SW 1271 (cell line): Measurements from ENCODE around the gene CTNNA1.

ENCODE experiments used
- DNase-seq, 2 experiments: peaks; one replicate each; lab custom pipeline; 2025; lab: John Stamatoyannopoulos, UW

CTNNA1 gene

DNA sequence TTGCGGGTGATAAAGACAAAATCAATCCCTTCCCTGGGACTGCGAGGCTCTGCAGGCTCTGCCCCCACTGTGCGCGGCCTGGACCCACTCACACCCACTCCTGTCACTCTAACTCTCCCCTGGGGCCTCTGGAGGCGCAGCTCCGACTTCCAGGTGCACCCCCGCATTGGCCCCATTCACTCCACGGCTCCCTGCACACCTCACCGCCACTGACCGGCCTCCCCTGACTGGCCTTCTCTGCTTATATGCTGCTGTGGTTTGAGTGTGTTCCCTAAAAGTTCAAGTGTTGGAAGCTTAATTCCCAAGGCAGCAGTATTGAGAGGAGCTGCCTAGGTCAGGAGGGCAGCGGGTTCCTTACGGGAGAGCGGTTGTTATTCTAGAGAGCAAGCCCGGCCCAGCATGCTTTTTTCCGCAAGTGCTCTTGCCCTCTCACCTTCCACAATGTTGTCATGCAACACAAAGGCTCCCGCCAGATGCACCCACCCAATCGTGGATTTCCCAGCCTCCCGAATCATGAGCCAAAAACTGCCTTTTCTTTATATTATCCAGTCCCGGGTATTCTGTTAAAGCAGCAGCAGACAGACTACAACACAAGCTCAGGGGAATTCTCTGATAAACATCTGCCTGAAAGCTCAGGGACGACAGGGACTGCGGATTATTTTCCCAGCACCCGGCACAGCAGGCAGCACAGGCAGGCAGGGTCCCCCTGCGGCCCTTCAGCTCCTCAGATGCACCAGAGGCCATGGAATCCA, 195.4 kb downstream of the CTNNA1 start:
- no peak for DNase-seq

DNA sequence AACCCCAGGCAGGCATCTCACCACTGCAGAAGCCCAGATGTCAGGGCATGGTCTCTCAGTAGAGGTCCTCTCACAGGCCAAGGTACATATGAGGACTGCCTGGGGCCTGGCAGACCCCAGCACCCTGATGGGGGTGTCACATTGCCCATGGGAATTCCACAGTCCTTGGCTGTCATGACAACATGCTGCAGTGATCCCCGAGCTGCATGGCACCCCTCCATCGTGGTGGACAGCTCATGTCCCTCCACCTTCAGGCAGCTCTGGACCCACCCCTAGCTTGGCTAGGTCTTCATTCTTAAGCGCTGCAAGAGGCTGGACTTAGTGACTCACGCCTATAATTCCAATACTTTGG, 196.0 kb downstream of the CTNNA1 start:
- no peak for DNase-seq

DNA sequence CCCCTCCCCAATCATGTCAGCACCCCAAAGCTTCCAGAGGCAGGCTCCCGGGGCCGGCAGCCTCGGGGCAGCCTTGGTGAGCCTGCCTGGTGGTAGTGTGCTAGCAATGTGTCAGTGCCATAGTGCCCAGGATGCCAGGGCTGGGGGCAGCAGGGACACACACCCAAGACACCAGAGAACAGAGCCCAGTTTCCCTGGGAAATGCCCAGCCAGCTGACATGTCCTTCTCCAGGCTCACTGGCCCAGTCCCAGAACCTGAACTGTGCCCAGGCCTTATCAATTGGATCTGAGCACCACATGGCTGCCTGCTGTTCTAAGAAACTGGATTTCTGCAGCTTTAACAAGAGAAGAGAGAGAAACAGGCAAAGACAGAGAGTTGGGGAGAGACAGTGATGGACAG, 196.8 kb downstream of the CTNNA1 start:
- no peak for DNase-seq

DNA sequence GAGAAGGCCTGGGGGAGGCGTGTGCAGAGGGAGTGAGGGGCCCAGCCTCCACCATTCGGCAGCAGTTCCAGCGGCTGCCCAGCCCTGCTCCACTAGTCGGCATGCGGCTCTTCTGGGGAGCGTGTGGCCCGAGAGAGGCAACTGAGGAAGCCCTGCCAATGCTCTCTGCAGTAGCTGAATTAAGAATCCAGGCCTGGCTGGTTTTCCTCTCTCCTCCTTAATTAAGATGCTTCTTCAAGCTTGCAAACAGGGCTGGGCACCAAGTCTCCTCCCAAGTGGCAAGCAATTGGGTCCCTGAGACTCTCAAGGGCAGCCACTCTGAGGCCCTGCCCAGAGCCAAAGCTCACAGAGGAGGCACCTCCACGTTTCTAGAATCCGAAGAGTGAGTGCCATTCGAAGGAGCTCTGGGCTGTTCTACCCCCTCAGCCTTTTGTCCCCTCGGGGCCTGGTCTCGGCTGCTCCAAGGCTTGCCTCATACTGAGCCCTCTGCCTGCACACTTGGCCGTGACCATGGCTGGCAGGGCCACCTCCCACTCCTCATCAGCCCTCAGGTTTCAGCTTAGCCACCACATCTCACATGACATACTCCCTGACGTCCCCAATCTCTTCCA, 197.3 kb downstream of the CTNNA1 start:
- no peak for DNase-seq

DNA sequence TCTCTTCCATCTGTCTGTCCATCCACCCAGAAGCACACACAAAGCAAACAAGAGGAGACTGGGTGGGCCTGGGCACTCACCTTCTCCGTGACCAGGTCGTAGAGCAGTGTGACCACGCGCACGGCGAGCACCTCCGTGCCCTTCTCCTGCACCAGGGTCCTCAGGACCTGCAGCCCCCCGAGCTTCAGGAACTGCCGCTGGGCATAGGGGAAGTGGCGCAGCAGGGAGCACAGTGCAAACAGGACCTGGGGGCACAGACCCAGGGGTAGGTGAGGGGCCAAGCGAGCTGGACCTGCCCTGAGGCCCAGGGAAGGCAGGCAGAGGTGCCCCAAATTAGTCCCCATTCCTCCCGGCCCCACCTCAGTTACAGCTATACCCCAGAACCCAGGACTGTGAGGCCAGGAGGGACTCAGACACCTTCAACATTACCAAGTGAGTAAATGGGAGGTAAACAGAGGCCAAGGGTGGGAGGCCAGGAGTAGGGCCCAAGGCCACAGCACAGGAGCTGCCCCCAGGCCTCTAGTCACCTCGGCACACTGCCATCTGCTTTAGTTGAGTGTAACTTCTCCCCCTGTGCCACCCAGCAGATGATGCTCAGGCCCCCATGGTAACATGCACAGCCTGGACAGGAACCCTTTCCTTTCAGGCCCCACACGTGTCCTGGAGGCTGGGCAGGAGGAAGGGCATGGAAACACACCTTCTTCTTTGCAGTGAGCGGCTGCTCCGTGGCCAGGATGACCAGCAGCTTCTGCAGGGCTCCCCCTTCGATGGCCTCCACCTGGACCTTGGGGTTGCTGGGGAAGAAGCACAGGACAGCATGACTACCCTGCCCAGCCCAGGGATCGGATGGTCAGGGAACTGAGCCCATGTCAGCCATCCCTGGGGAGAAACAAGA, 198.1 kb downstream of the CTNNA1 start:
- no peak for DNase-seq

DNA sequence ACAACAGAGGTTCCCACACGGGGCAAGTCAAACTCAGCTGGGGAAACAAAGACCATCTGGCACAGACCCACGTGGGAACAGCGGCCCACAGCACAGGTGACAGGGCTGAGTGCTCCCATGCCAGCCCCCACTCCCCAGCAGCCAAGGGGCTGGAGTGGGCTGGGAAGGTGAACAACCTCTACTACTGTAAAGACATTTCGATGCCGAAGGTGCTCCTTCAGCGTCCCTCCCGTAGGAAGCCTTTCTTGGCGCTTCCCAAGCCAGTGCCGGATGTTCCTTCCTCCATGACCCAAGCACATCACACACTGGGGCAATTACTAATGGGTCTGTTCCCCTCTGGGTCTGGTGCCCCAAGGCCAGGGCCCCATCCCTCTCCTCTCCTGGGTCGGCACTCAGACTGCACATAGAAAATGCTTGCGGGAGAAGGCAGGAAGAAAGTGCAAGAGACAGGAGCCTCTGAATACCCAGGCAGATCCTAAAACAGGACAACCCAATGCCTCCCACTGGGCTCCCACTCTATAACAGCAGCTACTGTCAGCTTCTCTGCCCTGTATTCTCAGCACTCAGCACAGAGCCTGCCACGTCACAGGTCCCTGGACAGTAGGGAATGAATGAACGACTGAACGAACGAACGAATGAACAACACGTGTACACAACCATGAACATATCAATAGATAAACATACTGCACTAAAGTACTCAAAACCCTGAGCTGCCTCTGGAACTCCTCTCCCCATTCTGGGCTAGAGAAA, 198.9 kb downstream of the CTNNA1 start:
- DNase-seq = no peak

DNA sequence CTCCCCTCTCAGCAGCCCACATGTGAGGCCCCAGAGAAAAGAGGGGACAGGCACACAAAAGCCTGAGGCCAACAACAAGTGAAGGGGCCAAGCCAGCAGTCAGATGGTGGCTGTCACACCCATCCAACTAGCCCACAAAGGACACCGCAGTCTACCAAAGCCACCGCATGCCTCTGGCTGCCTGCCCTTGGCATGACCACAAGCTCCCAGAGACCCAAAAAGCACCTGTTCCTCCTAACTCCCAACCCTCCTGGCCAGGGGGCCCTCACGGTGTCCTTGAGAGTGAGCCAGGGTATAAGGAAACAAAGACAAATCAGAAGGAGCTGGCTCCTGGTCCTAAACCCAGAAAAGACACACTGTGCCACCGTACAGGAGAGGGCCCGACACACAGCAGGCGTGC, 199.7 kb downstream of the CTNNA1 start:
- no peak for DNase-seq

DNA sequence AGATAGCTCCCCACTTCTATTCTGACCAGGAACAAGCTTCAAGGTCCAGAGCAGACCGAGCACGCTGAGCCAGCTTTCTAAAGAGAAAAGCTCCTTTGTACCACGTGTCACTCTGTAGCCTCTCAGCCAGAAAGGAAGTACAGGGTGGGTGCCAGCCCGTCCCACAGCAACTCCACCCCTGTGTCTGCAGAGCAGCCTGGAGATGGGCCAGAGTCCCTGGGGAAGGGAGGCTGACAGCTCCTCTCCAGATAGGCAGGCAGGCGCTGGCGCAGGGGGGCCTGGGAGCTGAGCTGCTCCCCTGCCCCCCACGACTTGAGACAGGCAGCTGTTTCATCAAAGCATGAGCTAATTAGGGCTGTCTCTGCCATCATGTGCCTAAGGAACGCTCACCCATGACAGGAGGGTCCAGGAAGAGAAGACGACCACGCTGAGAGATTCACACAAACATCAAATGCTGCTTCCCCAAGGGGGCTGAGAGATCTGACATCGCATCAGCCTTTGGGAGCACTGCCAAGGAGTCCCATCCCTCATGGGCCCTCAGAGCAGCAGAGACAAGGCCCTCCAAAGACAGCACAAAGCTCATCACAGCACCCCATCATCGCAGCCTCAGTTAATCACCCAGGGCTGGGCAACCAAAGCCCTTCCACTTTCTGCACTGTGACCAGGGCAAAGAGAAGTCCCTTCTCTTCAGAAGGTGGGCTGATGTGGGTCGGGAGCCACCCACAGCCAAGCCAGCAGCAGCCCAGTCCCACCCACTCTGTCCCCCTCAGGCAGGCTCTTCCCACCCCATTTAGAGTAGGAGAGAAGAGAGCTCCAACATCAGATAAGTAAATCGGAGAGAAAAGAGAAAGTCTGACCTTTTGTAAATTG, 200.4 kb downstream of the CTNNA1 start:
- DNase-seq = no peak

DNA sequence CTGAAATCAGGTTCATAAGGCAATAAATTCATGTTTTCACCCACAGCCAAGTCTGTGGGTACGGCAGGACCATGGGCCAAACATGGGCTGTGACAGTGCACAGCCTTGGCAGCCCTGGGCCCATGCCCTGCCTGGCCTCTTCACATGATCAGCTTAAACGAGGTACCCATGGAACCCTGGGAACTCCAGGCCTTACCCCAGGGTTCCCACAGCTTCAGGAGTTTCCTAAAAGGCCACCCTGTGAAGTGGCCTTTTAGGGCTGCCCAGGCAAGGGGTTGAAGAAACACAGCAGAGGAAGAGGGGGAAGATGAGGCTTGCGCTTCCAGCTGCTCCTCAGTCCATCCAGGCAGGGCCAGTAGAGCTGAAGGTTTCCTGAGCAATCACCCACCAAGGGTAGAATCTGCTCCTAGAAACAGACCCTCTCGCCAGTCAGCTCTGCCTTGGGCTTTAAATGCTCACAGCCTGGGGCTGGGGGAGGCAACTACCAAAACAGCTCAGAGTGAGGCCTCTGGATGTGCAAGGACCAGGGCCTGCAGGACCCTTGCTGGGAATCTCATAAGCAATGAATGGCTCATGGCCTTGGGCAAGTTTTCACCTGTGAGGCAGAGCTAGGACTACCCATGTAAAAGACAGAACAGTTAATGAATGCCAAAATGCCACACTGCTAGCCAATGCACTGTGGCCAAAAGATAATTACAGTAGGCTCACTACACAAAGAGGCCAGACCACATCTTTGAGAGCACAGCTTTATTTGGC, 201.2 kb downstream of the CTNNA1 start:
- no peak for DNase-seq

DNA sequence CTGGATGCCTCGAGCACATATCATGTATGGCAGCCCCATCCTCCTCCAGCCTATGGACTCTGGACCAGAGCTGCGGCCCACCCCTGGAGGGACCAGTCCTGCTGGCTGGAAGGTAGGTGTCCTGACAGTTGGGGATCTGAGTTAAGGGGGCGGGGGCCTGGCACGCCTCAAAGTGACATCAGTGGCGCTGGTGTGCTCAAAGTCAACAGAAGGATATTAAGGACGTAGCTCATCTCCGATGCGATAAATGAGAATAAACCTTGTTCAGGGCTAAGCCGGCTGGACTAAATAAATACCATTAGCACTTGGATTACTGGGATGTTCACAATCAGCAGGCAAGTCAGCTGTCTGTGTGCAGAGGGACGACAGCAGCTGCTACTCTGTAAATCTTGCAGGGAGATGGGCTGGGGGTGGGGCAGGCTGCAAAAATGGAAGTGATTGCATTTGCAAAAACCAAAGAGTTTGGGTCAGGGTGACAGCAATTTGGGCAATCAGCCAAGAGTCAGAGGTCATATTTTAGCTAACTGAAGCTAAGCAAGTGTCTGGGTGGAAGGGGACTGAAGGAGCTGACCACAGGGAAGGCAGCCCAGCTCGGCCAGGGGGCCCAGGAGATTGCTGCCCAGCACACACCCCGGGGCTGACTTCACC, 201.9 kb downstream of the CTNNA1 start:
- no peak for DNase-seq

DNA sequence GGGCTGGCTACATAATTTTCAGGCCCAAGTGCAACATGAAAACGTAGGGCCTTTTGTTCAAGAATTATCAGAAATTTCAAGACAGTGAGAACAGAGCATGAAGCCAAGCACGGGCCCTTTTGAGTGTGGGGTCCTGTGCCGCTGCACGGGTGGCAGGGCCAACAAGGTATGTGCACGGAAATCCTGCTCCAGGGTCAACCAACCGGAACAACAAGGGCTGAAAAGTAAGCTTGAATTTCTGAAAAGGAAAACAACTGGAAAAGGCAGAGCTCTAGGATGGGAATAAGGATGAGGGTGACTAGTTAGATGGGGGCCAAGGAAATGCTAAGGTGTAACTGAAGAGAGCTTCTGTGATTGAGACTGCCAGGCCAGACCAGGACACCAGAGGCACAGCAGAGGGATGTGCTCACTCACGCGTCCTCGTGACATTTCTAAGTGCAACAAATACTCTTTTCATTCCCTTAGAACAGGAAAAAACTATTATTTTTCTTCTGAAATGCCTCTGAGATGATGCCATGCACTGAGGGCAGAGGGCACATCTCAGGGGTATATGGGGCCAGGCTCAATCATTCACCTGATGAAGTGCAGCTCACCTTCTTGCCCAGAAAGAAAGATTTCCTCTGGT, 202.6 kb downstream of the CTNNA1 start:
- DNase-seq = no peak

DNA sequence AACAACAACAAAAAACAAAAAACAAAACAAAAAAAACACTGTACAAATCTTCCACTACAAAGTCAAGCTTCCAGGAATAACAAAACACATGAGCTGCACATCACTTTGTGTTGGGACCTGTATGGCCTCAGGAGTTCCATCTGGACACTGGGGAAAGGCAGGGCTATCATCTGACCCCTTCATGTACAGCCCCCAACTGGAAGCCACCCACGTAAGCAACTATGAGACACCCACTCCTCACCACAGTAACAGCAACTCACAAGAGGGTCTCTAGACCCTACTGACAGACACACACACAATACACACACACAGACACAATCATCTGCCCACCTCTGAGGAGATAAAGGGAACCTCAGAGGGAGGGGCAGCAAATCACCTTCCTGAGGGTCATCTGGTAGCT, 203.6 kb downstream of the CTNNA1 start:
- DNase-seq = no peak

DNA sequence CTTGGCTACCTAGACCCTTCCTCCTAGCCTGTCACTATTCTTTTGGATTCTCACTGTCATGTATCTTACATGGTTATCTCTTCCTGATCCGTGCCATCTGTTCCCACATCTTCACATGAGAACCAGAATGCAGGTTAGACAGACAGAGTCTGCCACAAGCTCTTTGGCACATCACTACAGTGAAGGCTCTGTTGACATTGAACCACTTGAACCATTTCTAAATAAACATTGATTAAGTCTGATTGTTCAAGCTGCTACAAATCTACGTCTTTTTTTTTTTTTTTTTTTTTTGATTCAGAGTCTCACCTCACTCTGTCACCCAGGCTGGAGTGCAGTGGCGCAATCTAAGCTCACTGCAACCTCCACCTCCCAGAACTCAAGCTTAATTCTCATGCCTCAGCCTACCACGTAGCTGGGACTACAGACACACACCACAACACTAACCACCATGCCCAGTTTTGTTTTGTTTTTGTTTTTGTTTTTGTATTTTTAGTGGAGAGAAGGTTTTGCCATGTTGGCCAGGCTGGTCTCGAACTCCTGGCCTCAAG, 207.0 kb downstream of the CTNNA1 start:
- DNase-seq = no peak

DNA sequence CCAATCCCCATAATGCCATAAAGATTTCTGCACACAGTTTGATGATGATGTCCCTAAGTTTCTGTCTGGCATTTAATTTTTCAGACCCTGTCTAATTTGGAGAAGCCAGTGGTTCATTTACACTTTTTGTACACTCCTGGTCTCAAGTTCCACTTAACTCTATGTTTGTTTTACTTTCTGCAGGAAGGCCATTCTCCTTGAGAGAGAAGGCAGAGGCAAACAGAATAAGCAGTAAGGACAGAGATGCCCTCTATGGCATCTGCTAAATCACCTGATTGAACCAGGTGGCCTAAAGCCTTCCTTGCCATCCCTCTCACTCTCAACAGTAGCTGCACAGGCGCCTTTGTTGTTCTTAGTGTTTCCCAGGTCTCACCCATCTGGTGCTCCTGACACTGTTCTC, 208.0 kb downstream of the CTNNA1 start:
- no peak for DNase-seq

DNA sequence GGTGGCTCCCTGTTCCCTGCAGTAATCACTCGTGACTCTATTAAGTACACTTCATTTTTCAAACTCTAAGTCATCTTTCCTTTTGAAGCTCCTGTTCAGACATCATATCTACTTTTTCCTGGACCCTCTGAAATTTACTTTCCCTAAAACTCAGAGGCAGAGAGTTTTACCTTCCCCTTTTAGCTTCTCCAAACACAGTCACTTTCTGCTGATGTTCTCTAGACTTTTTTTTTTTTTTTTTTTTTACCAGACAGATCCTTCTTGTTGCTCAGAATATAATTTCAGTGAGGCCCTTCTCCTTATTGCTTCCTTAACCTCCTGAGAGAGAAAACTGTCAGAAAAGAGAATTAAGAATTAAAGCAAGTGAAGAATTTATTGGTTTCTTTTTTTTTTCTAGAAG, 208.5 kb downstream of the CTNNA1 start:
- DNase-seq = no peak

DNA sequence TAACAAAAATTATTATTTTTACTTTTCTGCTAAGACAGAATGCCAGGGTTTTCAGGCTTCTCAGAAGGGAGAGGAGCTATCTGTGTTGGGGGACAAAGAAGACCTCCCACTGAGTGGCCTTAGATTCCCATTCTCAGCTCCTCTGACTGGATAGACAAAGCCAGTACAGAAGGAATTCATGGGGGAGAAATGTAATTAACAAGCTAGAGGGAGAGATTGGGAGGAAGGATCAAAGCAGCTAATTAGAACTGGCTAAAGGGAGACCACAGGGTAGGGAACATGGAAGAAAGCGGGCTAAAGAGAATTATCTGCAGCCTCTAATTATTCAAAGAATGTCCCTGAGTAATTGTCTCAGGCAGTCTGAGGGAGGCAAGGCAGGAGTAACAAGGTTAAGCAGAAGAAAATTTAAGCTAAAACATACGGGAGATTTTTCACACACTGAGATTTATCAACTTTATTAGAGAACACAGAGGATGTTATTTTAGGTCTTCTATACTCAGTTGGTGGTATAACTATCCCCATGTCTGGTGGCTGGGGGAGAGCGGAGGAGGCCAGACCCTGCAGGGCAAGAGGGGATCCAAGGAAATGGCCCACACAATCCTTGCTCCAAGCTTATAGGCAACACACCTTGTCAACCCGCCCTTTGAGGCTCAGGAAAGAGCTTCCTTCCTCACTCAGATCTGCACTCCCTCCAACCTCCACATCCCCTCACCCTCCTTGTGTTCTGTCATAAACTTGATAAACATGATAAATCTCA, 209.6 kb downstream of the CTNNA1 start:
- DNase-seq = no peak

DNA sequence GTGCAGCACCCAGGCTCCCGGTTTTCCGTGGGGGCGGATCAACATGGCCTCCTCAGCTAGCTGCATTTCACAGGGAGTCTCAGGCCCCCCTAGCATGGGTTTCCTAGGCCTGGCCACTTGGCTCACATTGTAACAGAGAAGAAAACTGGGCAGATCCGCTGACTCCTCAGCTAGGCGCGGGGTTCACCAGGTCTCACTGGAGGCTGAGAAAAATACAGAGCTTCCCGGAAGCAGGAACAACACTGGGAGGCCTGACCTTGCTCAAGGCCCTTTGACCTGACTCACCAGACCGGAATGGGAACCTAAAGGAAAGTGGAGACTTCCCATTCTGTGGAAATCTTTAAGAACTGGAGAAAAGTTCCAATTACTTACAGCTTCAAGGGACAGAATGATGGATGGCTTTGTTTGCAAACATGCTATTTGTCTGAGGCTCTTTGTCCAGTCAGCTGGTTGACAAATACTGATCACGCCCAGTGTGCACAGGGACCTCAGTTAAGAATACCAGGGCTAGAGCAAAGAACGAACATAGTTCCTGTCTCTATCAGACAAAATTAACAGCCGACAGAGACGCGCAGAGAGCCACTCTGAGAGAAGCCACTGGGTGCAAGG, 210.6 kb downstream of the CTNNA1 start:
- DNase-seq = no peak

DNA sequence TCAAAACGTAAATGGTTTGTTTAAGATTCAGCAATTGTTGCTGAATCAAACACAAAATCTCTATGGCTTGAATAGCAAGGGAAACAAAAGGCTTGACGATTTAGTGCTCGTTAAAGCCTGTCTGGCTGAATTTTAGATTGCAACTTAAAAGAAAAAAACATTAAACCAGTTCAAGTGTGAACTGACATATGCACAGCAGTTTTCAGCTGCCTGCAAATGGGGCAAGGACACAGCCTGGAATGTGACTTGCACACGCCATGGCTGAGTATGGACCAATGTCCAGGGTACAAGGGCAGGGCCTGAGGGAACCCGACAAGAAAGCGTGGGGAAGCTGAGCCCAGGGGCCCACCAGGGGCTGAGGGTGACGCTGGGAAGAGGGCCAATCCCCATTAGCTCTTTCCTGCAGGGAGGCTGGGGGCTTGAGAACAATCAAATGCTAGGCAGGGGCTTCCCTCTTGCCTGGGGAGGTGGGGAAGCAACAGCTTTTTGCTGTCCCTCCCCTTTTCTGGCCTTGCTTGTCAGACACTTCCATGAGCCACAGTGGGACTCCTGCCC, 211.5 kb downstream of the CTNNA1 start:
- DNase-seq = no peak
